Right lobe of liver (tissue), 6 donors: ENCODE results near the gene AFAP1. TPM values are rescaled to one million over a fixed set of nuclear protein-coding genes. Genes with fewer than 3 reads are reported as not detected.
A peak's percentile ranks its signal among the peaks of the same experiment; 100 is the strongest.

Experiments
- ATAC-seq, 4 donors: fragments of 200-7000 bp; cut with Tn5 transposase; one replicate each; pipeline ENCODE4 v1.9.1; 2020; ENCODE audit warnings: mild to moderate bottlenecking in 4 of 4, moderate library complexity in 4 of 4
- DNase-seq, 3 donors: peaks; one replicate each; pipeline ENCODE4 v3.0.0-alpha.2; 2020
- H3K27ac ChIP-seq, 3 donors: fragments of 200-600 bp; one replicate each; pipeline ENCODE4 v1.8.0; 2022
- H3K27me3 ChIP-seq, 2 donors: fragments of 200-600 bp; one replicate each; pipeline ENCODE4 v1.8.0; 2022
- H3K36me3 ChIP-seq, 4 donors: fragments of 200-600 bp; sonication (generic) in 1 of 4; one replicate each; pipeline versions ENCODE4 v1.5.1 to v1.8.0; 2017 to 2022; ENCODE audit warnings: control low read depth in 1 of 4
- H3K4me1 ChIP-seq, 4 donors: fragments of 200-600 bp; sonication (generic) in 1 of 4; one replicate each; pipeline versions ENCODE4 v1.5.1 to v1.8.0; 2017 to 2022; ENCODE audit warnings: control low read depth in 1 of 4
- H3K4me3 ChIP-seq, 3 donors: fragments of 200-600 bp; one replicate each; pipeline ENCODE4 v1.8.0; 2022
- H3K9me3 ChIP-seq, 4 donors: fragments of 200-600 bp; sonication (generic) in 1 of 4; one replicate each; pipeline versions ENCODE4 v1.5.1 to v1.8.0; 2017 to 2022; ENCODE audit warnings: control low read depth in 1 of 4
- CTCF ChIP-seq, 4 donors: fragments of 200-600 bp in 3 of 4; fragments of 450-650 bp in 1 of 4; IDR thresholded peaks; one replicate each; pipeline versions ENCODE4 v1.5.1 to v1.8.0; 2016 to 2022; ENCODE audit warnings: antibody characterized with exemption in 4 of 4, mild to moderate bottlenecking in 2 of 4
- POLR2A ChIP-seq: fragments of 450-650 bp; IDR thresholded peaks from one replicate; pipeline ENCODE4 v1.6.1; 2017; ENCODE audit warnings: antibody characterized with exemption, mild to moderate bottlenecking
- WGBS: methylation state at CpG from one replicate; pipeline ENCODE4 v1.1.6; 2018; ENCODE audit warnings: low coverage, low lambda C conversion rate; ENCODE audit not compliant: insufficient coverage; ENCODE audit errors: missing lambda C conversion rate; 5-methylcytosine and 5-hydroxymethylcytosine counted together
- intact Hi-C, 2 donors: fragments of 100-400 bp; cut with DNase I; formaldehyde crosslinking; loops; one replicate each; pipeline versions ENCODE4 v1.11.2 to v1.14.1; 2022
- long read RNA-seq: library from polyadenylated mRNA; unstranded; transcript quantifications from one replicate; pipeline ENCODE4 v2.0.0, GENCODE V29; 2019
- total RNA-seq, 6 experiments: library from RNA; depleted of rRNA in 2 of 6; stranded (reverse); fragments of >200 nt in 2 of 6; fragmentation: NEBNext Ultra II Directional in 3 of 6; extraction: Animal tissue kit (Norgen Biotek cat#: 25700) in 3 of 6; gene quantifications; one replicate each; pipeline versions ENCODE4 v1.1.0 to v1.2.4, GENCODE V29; 2016 to 2023
- donor health status: DM: no; HTN: yes; CAD: no.
- donor health status: DM: no; HTN: no; CAD: no.
- donor health status: DM: no; HTN: no; CAD: no.
- donor health status: DM: no; HTN: yes; CAD: no.
- donor health status: DM: no; HTN: yes; CAD: no.

AFAP1 gene, protein sequence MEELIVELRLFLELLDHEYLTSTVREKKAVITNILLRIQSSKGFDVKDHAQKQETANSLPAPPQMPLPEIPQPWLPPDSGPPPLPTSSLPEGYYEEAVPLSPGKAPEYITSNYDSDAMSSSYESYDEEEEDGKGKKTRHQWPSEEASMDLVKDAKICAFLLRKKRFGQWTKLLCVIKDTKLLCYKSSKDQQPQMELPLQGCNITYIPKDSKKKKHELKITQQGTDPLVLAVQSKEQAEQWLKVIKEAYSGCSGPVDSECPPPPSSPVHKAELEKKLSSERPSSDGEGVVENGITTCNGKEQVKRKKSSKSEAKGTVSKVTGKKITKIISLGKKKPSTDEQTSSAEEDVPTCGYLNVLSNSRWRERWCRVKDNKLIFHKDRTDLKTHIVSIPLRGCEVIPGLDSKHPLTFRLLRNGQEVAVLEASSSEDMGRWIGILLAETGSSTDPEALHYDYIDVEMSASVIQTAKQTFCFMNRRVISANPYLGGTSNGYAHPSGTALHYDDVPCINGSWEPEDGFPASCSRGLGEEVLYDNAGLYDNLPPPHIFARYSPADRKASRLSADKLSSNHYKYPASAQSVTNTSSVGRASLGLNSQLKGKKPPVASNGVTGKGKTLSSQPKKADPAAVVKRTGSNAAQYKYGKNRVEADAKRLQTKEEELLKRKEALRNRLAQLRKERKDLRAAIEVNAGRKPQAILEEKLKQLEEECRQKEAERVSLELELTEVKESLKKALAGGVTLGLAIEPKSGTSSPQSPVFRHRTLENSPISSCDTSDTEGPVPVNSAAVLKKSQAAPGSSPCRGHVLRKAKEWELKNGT
- 1 to 10 TPM in 5 of 6 experiments, under 1 TPM in 1; 0.95 to 3.1 (median 1.9) TPM for total RNA-seq
- long read RNA-seq: 0 reads

DNA sequence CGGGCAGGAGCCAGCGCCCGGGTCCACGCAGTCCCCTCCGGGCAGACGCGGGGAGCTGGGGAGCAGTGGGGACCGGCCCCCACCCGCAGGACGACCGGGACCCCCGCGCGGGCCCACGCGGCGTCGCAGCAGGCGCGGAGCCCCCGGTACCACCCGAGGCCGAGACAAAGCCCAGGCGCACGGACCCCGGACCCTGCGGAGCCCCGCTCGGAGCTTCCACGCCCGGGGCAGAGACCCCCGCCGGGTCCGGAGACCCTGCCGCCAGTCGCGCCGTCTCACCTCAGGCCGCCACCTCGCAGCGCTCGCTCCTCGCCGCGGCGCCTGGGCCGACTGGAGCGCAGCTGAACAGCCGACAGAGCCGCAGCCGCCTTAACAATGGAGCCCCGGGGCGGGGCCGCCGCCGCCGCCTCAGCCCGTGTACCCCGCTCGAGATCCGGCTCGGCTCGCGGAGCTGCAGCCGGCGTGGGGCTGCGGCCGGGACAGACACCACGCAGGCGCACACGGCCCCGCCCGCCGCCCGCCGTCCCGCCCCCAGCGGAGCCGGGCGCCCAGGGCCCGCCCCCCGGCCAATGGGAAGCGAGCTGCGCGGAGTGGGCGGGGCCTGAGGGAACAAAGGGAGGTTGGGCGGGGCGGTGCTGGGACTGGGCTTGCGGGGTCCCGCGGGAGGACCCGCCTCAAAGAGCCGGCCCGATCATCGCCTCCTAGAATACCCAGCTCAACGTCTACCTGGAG is at the start of gene AFAP1:
Gene AFAP1 (minus strand): TSS at position 485 of the 732 bp plus-strand sequence. CDS start 67,783 bp downstream, outside the sequence.
- no peaks in the 10 kb centered on the region for H3K36me3 ChIP-seq
- intact Hi-C loops: no loop called here
- peak within 1 kb of the TSS; percentile 53 to 77 (median 65) for H3K27ac ChIP-seq
- TF ChIP-seq CTCF (IDR thresholded peaks at IDR 0.05): no peak
- peak; percentile 63 for TF ChIP-seq POLR2A
- H3K9me3 ChIP-seq: no peaks in the 10 kb centered on the region
- H3K27me3 ChIP-seq: peaks cover 0 to 8% of the 10 kb centered on the region in 2 donors
- H3K4me3 ChIP-seq: peak within 1 kb of the TSS; percentile 50 to 71 (median 60)
- DNase-seq (peak; percentile 83 to 90 (median 84)), ATAC-seq (peak; percentile 95 to 99 (median 96))
- WGBS: 13% methylated on average over 3 of the region's 96 CpGs
- H3K4me1 ChIP-seq: peaks cover 0 to 2% (median 0%) of the 10 kb centered on the region in 4 donors

DNA sequence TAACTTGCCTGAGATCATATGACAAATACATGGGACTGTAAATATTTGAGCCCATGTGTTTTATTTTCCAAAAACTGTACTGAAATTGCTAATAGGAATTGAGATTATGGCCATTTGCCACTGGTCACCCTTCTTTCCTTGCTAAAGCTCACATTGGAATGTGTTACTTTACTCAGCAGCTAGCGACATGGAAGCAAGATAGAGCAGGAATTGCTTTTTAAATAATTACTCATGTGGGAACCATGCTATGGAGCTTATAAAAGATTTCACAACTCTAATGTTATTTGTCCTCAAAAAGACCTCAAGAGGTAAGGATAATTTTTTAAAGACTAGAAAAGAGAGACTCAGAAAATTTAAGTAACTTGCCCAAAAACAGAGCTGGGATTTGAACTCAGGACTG is 48.8 kb upstream of the AFAP1 start:
- intact Hi-C loops: loop anchor here in 1 of 2 donors (5.0 kb wide), 1 partner anchor 186 kb away; no protein-coding TSS in a partner anchor
- H3K9me3 ChIP-seq: no peaks in the 10 kb centered on the region
- WGBS: 78% methylated on average over 1 of the region's 1 CpG
- H3K27ac ChIP-seq: no peak overlapping the region
- H3K4me3 ChIP-seq: no peak overlapping the region
- TF ChIP-seq CTCF (IDR thresholded peaks at IDR 0.05) (no peak), POLR2A (no peak)
- no peaks in the 10 kb centered on the region for H3K4me1 ChIP-seq
- H3K27me3 ChIP-seq: no peaks in the 10 kb centered on the region
- no peaks in the 10 kb centered on the region for H3K36me3 ChIP-seq
- DNase-seq: no peak
- no peak for ATAC-seq

GRCh38 chr4:7987148-7987989 is 47.7 kb upstream of the AFAP1 start:
- peak; percentile 79 to 93 (median 87) for ATAC-seq
- H3K4me3 ChIP-seq: no peak overlapping the region
- H3K4me1 ChIP-seq: no peaks in the 10 kb centered on the region
- TF ChIP-seq CTCF (IDR thresholded peaks at IDR 0.05) (peak; percentile 75 to 85 (median 84)), POLR2A (no peak)
- H3K27ac ChIP-seq: no peak overlapping the region
- peak in 2 of 3 donors; percentile 63 to 73 for DNase-seq
- H3K36me3 ChIP-seq: no peaks in the 10 kb centered on the region
- H3K9me3 ChIP-seq: no peaks in the 10 kb centered on the region
- H3K27me3 ChIP-seq: no peaks in the 10 kb centered on the region
- 15% methylated on average over 6 of the region's 10 CpGs for WGBS
- intact Hi-C loops: loop anchor here in 1 of 2 donors (5.0 kb wide), 1 partner anchor 185 kb away; no protein-coding TSS in a partner anchor
